HG02938 (cell line): Measurements from ENCODE around the gene GRIN1.

ENCODE experiments used
- ATAC-seq: cut with Tn5 transposase; IDR thresholded peaks from one replicate; pipeline ENCODE4 v1.9.1; 2021; ENCODE audit warnings: mild to moderate bottlenecking, moderate library complexity; ENCODE audit not compliant: unreplicated experiment

Gene GRIN1

DNA sequence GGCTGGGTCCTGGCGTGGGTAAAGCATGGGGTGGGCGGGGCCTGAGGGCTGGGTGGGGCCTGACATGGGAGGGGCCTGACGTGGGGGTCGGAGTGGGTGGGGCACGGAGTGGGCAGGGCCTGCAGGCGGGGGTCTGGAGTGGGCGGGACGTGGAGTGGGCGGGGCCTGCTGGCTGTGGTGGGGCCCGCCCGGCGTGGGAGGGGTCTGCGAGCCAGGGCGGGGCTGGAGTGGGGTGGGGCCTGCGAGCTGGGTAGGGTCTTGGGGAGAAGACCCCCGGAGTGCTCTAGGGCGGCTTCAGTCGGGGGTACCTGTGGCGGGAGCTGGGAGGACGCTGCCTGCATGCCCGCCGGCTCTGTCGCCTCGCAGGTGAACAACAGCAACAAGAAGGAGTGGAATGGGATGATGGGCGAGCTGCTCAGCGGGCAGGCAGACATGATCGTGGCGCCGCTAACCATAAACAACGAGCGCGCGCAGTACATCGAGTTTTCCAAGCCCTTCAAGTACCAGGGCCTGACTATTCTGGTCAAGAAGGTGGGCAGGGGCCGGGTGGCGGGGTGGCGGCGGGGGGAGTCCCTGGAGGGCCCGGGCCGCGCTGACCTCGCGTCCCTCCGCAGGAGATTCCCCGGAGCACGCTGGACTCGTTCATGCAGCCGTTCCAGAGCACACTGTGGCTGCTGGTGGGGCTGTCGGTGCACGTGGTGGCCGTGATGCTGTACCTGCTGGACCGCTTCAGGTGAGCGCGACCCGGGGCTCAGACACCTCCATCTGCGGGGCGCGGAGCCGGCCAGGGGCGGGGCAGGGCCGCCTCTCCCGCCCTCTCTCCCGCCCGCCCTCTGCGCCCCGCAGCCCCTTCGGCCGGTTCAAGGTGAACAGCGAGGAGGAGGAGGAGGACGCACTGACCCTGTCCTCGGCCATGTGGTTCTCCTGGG lies 22.9 kb downstream of the GRIN1 start:
- ATAC-seq: no peak

DNA sequence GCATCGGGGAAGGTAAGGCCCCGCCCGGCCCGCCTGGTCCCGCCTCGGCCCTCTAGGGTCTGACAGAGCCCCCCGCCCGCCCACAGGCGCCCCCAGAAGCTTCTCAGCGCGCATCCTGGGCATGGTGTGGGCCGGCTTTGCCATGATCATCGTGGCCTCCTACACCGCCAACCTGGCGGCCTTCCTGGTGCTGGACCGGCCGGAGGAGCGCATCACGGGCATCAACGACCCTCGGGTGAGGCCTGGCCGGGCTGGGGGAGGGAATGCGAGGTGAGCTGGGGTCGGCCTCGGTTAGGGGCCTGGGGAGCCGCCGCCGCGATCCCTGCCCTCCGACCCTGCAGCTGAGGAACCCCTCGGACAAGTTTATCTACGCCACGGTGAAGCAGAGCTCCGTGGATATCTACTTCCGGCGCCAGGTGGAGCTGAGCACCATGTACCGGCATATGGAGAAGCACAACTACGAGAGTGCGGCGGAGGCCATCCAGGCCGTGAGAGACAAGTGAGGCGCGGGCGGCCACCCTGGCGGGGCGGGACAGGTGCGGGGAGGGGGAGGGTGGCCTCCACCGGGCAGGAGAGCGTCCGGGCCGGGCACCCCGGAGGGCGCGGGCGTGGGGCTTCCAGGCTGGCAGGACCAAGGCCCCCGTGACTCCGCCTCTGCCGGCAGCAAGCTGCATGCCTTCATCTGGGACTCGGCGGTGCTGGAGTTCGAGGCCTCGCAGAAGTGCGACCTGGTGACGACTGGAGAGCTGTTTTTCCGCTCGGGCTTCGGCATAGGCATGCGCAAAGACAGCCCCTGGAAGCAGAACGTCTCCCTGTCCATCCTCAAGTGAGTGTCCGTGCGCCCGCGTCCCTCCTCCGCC lies 23.8 kb downstream of the GRIN1 start:
- no peak for ATAC-seq

DNA sequence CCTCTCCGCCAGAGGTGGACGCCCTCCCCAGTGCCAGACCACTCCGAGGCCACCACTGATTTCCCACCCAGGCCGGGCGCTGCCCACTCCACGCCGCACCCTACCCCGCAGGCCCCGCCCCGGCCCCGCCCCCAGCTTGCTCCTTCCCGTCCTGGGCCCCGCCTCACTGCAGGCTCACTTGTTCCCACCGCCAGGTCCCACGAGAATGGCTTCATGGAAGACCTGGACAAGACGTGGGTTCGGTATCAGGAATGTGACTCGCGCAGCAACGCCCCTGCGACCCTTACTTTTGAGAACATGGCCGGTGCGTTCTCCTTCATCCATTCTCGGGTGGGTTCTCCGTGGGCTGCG lies 24.4 kb downstream of the GRIN1 start:
- ATAC-seq: no peak

- no peak for ATAC-seq
Measured at GRCh38 chr9:137163805-137164204, 24.9 kb downstream of the GRIN1 start.

DNA sequence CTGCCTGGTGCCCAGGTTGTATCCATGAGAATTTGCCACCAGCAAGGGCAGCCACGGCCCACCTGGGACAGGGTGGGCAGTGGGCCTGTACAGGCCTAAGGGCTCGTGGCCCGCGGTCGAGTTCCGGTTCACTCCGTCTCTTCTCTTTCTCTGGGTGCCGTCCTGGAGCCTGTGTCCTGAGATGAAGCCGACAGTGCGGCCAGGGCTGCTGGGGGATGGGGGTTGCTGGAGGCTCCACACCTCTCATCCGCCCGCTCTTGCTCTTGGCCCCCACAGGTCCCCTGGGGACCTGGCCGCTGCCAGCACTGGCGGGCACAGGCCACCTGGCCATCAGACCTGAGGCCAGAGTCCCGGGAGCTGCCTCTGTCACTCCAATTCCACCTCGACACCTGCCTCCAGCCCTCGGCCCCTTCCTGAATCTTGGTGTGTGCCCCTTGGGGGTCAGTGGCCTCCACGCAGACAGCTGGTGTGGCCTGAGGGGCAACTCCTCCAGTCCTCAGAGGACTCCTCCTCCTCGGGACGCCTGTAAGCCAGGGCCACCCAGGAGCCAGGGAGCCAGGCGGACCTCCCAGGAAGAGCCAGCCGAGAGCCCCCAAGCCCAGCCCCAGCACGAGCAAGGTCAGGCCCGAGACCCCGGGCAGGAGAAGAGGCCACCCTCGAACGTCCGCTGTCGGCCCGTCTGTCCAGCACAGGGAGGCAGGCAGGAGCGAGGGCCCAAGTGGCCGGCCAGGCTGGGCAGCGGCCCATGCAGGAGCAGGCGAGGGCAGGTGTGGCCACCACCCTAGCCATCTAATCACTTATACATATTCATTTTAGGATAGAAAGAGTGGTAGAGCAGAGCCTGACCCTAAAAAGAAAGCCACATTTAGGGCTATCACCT lies 25.7 kb downstream of the GRIN1 start:
- no peak for ATAC-seq

DNA sequence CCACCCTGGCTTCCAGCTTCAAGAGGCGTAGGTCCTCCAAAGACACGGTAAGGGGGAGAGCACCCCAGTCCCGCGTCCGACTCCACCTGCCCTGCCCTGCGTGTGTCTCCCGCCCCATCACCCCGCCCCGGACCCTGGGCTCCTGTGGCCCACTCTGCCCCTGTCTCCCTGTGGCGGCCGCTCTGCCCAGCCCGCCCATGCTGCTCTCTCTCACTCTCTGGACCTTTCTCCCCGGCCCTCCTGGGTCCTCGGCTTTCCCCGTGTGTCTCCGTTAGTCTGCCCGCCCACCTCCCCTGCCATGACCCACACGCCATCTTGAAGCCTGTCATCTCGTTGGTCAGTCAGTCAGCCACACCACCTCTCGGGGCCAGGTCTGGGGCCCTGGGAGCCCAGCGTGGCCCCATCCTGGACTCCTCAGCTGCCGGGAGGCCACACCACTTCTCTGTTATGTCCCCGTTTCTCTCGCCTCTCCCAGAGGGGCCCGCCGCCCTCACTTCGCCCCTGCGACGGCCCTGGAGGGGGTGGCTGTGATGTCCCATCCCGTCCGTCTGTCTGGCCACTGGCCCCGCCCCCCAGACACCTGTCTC lies 26.4 kb downstream of the GRIN1 start:
- no peak for ATAC-seq

- ATAC-seq: no peak
Measured at GRCh38 chr9:137166380-137167229, 27.7 kb downstream of the GRIN1 start.

DNA sequence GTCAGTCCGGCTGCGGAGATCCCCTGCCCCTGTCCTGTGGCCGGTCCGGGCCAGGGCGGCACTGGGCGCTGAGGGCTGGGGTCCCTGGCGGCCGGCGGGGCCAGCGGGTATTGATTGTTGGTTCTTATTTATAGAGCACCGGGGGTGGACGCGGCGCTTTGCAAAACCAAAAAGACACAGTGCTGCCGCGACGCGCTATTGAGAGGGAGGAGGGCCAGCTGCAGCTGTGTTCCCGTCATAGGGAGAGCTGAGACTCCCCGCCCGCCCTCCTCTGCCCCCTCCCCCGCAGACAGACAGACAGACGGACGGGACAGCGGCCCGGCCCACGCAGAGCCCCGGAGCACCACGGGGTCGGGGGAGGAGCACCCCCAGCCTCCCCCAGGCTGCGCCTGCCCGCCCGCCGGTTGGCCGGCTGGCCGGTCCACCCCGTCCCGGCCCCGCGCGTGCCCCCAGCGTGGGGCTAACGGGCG lies 28.4 kb downstream of the GRIN1 start:
- ATAC-seq: no peak

DNA sequence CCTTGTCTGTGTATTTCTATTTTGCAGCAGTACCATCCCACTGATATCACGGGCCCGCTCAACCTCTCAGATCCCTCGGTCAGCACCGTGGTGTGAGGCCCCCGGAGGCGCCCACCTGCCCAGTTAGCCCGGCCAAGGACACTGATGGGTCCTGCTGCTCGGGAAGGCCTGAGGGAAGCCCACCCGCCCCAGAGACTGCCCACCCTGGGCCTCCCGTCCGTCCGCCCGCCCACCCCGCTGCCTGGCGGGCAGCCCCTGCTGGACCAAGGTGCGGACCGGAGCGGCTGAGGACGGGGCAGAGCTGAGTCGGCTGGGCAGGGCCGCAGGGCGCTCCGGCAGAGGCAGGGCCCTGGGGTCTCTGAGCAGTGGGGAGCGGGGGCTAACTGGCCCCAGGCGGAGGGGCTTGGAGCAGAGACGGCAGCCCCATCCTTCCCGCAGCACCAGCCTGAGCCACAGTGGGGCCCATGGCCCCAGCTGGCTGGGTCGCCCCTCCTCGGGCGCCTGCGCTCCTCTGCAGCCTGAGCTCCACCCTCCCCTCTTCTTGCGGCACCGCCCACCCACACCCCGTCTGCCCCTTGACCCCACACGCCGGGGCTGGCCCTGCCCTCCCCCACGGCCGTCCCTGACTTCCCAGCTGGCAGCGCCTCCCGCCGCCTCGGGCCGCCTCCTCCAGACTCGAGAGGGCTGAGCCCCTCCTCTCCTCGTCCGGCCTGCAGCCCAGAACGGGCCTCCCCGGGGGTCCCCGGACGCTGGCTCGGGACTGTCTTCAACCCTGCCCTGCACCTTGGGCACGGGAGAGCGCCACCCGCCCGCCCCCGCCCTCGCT lies 29.0 kb downstream of the GRIN1 start:
- no peak for ATAC-seq

DNA sequence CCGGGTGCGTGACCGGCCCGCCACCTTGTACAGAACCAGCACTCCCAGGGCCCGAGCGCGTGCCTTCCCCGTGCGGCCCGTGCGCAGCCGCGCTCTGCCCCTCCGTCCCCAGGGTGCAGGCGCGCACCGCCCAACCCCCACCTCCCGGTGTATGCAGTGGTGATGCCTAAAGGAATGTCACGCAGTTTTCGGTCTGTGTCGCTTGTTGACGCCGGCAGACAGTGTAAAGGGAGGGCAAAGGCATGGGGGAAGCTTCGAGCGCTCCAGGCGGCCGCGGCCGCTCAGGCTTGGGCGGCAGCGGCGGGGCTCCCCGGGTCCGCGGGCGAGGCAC lies 29.6 kb downstream of the GRIN1 start:
- no peak for ATAC-seq

GRCh38 chr9:137168904-137169856 lies 30.2 kb downstream of the GRIN1 start:
- no peak for ATAC-seq

DNA sequence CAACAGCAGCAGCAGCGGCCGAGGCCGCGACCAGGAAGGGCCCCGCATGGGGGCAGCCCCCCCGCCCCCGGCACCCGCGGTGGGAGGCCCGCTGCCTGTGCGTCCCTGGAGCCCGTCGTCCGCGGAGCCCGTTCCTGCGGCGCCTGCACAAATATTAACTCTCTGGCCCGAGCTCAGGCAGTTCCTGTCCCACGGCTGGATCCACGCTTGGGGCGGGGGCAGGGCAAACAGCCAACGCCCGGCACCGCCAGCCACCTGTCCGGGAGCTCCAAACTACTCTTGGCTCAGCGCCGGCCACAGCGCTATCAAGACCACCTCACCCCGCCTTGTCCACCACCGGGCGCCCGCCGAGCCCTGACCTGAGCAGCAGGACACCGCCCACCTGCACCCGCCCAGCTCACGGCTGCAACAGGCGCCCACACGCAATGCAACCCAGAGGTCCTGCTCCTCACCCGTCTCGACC lies 31.0 kb downstream of the GRIN1 start, which contains the start of gene LRRC26:
TSS of gene LRRC26 (minus strand) at position 156 of the 463 bp plus-strand sequence. CDS start at position 48, 108 bp downstream.
- ATAC-seq: no peak

DNA sequence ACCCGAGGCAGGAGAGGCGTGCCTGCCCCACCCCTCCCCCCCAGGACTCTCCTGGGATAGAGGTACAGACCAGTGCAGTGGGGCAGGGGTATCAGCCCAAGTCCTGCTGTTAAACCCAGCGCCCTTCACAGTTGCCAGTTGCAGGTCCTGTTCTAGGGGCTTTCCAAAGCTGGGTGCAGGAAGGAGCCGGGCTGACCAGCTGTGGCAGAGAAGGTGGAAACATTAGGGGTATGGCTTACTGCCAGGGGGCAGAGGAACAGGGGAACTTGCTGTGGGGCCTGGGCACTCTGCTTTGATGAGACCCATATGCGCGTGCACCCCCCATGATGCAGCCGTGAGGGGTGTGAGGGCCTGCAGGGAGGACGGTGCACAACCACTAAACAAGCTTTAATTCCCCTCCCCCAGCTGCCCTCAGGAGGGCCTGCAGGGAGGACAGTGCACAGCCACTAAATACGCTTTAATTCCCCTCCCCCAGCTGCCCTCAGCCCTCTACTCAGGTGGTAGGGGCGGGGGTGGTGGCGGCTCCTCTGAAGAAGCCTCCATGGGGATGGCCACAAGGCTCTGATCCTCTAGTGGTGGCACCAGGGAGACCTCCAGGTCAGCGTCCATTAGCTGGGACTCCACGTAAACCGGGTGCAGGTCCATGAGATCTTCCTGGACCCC lies 31.7 kb downstream of the GRIN1 start:
- no peak for ATAC-seq

- ATAC-seq: no peak
Measured at GRCh38 chr9:137171149-137171900, 32.4 kb downstream of the GRIN1 start.

- no peak for ATAC-seq
Measured at GRCh38 chr9:137172901-137173795, 34.2 kb downstream of the GRIN1 start.
